Measurements from ENCODE around the gene PARVB. TPM values are rescaled to one million over a fixed set of nuclear protein-coding genes. Genes with fewer than 3 reads are reported as not detected.

Gene PARVB
- total and polyA plus RNA-seq, 2 donors (not counting 3 experiments of a cell fraction or from before 2014, with no cell fraction given) = 155 to 162 TPM

DNA sequence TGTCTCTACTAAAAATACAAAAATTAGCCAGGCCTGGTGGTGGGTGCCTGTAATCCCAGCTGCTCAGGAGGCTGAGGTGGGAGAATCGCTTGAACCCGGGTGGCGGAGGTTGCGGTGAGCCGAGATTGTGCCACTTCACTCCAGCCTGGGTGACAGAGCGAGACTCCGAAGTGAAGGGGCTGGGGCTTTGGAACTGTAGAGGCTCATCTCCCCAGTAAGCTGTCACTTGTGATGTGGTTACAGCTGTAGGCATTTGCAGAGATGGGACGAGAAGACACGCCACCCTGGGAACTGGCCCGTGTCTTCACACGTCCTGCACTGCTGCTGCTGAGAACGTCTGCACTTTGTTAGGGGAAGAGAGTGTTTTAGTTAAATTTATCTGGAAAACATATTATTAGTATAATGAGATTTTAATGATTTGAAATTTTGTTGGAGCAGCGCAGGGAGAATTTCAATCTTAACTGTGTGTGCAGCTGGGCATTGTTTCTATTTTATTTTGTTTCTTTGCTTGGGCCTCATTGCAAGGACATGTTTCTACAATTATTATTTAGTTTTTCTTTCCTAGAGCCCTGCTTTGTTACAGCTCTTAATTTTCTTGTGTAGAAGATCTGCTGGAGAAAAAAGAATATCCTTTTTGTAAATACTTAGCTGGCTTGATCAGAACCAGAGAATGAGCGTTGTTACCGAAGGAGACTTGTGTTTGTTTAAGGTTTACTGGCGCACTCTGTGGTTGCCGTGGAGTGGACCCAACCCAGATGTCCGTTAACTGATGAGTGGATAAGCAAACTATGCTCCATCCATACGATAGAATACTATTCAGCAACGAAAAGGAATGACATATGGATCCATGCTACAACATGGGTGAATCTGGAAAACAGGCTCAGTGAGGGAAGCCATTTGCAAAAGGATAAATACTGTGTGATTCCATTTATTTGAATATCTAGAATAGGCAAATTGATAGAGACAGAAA is 18.4 kb downstream of the PARVB start:
- TF ChIP-seq MYC (IDR thresholded peaks at IDR 0.05; ENCODE audit: low read depth, low read length) (no peak), EZH2 (IDR thresholded peaks at IDR 0.05; ENCODE audit: borderline replicate concordance, low read depth, low read length, severe bottlenecking) (no peak), POLR2AphosphoS5 (IDR thresholded peaks at IDR 0.05; ENCODE audit: insufficient read depth, low read depth, low read length) (no peak), FOS (IDR thresholded peaks at IDR 0.05; ENCODE audit: borderline replicate concordance, insufficient read depth, low read length) (no peak)
- TF ChIP-seq, protein P1, sequence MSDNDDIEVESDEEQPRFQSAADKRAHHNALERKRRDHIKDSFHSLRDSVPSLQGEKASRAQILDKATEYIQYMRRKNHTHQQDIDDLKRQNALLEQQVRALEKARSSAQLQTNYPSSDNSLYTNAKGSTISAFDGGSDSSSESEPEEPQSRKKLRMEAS (IDR thresholded peaks at IDR 0.05; ENCODE audit: insufficient read depth, insufficient read length) = no peak
- TF ChIP-seq, protein P2, sequence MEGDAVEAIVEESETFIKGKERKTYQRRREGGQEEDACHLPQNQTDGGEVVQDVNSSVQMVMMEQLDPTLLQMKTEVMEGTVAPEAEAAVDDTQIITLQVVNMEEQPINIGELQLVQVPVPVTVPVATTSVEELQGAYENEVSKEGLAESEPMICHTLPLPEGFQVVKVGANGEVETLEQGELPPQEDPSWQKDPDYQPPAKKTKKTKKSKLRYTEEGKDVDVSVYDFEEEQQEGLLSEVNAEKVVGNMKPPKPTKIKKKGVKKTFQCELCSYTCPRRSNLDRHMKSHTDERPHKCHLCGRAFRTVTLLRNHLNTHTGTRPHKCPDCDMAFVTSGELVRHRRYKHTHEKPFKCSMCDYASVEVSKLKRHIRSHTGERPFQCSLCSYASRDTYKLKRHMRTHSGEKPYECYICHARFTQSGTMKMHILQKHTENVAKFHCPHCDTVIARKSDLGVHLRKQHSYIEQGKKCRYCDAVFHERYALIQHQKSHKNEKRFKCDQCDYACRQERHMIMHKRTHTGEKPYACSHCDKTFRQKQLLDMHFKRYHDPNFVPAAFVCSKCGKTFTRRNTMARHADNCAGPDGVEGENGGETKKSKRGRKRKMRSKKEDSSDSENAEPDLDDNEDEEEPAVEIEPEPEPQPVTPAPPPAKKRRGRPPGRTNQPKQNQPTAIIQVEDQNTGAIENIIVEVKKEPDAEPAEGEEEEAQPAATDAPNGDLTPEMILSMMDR (IDR thresholded peaks at IDR 0.05; ENCODE audit: extremely low read depth in 1 of 2, insufficient read depth in 1 of 2, low read depth in 1 of 2, low read length in 2 of 2) = no peak
- DNase-seq (ENCODE audit: low read depth, low spot score) (no peak), FAIRE-seq (no peak)
- peaks cover 14% of the 10 kb centered on the region for H3K4me1 ChIP-seq (ENCODE audit: control insufficient read depth, extremely low read depth, insufficient read depth, low read length)
- H3K27ac ChIP-seq (ENCODE audit: insufficient read depth, low read depth, low read length) = no peak overlapping the region
- no peaks in the 10 kb centered on the region for H3K9me3 ChIP-seq (replicated peaks; ENCODE audit: control insufficient read depth, insufficient read depth, low read length)
- intact Hi-C loops (cut with micrococcal nuclease) (no loop called here), dilution Hi-C loops (cut with MboI; ENCODE audit: extremely low pct_ligation_motif_present, low sequenced_read_pairs) (no loop called here)
- POLR2A ChIA-PET = no interaction called here
- BruUV-seq (replicated peaks) = no TSS peak
- H3K4me2 ChIP-seq (ENCODE audit: insufficient read depth, low read length) = no peak overlapping the region
- no peaks in the 10 kb centered on the region for H3K27me3 ChIP-seq (ENCODE audit: control insufficient read depth in 2 of 2, insufficient read depth in 2 of 2, low read length in 2 of 2)
- no peaks in the 10 kb centered on the region for H3K9me1 ChIP-seq (replicated peaks; ENCODE audit: control insufficient read depth, extremely low read depth, insufficient read depth, low read length)
- no peak overlapping the region for H3K4me3 ChIP-seq (replicated peaks in 1 of 3; ENCODE audit: insufficient read depth in 1 of 3, low read depth in 1 of 3, low read length in 3 of 3)
- no peaks in the 10 kb centered on the region for H3K36me3 ChIP-seq (ENCODE audit: control insufficient read depth in 2 of 2, extremely low read depth in 1 of 2, insufficient read depth in 2 of 2, low read length in 2 of 2)
- H2AFZ ChIP-seq (ENCODE audit: low read depth, low read length) = no peak overlapping the region
- CTCF ChIA-PET = interaction anchor here (1.3 to 2.1 kb wide), 3 partner anchors 15 to 49 kb away, joined by 4 to 8 read pairs (median 4); no protein-coding TSS in a partner anchor
- H3K9ac ChIP-seq (replicated peaks; ENCODE audit: extremely low read depth, insufficient read depth, low read length) = no peak overlapping the region
- peaks cover 90% of the 10 kb centered on the region for H3K79me2 ChIP-seq (ENCODE audit: control insufficient read depth, insufficient read depth, low read length)
- H4K20me1 ChIP-seq (replicated peaks; ENCODE audit: control insufficient read depth, extremely low read depth, insufficient read depth, low read length) = no peaks in the 10 kb centered on the region

Measured in endothelial cell of umbilical vein (primary cell).